ENCODE results near the gene HMGXB3. TPM values are rescaled to one million over a fixed set of nuclear protein-coding genes. Genes with fewer than 3 reads are reported as not detected.

The HMGXB3 gene
- total RNA-seq, 4 donors from 2014 or later, result 28.8 to 59.3 (median 31.4) TPM

DNA sequence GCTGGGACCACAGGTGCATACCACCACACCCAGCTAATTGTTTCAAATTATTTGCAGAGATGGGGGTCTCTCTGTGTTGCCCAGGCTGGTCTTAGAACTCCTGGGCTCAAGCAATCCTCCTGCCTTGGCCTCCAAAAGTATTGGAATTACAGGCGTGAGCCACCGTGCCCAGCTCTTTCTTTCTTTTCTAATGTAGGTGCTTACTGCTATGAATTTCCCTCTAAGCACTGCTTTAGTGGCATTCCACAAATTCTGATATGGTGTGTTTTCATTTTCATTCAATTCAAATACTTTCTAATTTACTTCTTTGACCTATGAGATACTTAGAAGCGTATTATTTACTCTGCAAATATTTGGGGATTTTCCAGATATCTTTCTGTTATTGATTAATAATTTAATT, 14.9 kb downstream of the HMGXB3 start:
- WGBS, result 97% methylated on average over 3 of the region's 3 CpGs
- no peak overlapping the region for H3K27ac ChIP-seq
- no peak for TF ChIP-seq POLR2A (IDR thresholded peaks at IDR 0.05)
- TF ChIP-seq EP300 (IDR thresholded peaks at IDR 0.05), result no peak
- no peak for TF ChIP-seq POLR2AphosphoS5 (IDR thresholded peaks at IDR 0.05)
- TF ChIP-seq, protein P1, sequence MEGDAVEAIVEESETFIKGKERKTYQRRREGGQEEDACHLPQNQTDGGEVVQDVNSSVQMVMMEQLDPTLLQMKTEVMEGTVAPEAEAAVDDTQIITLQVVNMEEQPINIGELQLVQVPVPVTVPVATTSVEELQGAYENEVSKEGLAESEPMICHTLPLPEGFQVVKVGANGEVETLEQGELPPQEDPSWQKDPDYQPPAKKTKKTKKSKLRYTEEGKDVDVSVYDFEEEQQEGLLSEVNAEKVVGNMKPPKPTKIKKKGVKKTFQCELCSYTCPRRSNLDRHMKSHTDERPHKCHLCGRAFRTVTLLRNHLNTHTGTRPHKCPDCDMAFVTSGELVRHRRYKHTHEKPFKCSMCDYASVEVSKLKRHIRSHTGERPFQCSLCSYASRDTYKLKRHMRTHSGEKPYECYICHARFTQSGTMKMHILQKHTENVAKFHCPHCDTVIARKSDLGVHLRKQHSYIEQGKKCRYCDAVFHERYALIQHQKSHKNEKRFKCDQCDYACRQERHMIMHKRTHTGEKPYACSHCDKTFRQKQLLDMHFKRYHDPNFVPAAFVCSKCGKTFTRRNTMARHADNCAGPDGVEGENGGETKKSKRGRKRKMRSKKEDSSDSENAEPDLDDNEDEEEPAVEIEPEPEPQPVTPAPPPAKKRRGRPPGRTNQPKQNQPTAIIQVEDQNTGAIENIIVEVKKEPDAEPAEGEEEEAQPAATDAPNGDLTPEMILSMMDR (IDR thresholded peaks at IDR 0.05), result no peak

DNA sequence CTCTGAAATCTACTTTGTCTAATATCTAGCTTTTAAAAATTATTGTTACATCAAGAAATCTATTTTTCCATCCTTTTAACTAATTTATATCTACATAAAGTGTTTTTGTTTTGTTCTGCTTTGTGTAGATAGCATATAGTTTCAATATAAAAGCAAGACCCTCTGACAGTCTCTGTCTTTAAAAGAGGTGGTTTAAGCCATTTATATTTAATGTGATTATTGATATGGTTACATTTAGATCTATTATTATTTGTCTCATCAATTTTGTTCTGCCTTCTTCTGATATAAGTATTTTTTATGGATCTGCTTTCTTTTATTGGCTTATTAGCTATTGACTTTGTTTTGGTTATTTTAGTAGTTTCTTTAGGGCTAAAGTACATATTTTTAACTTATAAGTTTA, 16.0 kb downstream of the HMGXB3 start:
- H3K36me3 ChIP-seq, result peaks cover 79% of the 10 kb centered on the region

More for the DNA sequence above, 14.9 kb downstream of the HMGXB3 start:
- H3K4me1 ChIP-seq, result no peaks in the 10 kb centered on the region
- H3K4me3 ChIP-seq, result no peak overlapping the region
- H3K9me3 ChIP-seq, result no peaks in the 10 kb centered on the region
- DNase-seq (ENCODE audit: low spot score in 2 of 2), result no peak
- H3K27me3 ChIP-seq, result no peaks in the 10 kb centered on the region
- peaks cover 82% of the 10 kb centered on the region for H3K36me3 ChIP-seq

DNA sequence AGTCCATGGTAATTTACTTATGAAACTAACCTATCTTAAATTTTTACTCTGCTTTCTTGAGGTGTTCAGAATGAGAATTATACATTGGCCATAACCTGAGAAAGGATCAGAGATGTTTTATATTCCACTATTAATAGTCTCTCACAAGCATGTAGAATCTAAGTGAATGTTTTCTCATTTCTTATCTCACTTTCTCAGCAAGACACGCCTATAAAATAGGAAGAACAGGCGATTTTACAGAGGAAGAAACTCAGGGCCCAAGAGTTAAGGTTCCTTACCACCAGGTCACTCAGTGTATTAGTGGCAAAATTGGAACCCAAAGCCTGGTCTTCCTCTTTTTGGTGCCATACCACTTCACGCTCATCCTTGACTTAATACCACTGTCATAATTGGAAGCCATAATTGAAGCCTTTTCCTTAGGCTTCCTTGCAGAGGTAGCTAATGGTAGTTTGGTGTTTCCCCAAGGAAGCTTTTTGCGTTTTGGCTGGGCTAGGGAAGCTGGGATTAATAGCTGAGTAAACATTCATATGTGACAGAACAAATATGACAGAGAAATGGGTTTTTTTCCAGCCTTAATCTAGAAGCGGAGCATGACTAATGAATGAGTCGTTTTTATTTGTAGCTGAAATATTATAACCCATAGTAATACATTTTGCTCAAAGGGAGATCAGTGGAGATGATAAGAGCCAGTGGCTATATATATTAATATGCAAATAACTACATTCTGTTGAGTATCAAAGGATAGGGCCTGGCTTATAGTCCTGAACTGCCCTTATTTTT, 16.9 kb downstream of the HMGXB3 start:
- Histone ChIP-seq H3K9me3 (no peaks in the 10 kb centered on the region), H3K27me3 (no peaks in the 10 kb centered on the region), H3K4me1 (peaks cover 14% of the 10 kb centered on the region), H3K27ac (no peak overlapping the region), H3K4me3 (no peak overlapping the region), H3K36me3 (peaks cover 78% of the 10 kb centered on the region)
- no peak for DNase-seq (ENCODE audit: low spot score in 2 of 2)
- 83% methylated on average over 6 of the region's 6 CpGs for WGBS
- no peak for TF ChIP-seq POLR2AphosphoS5 (IDR thresholded peaks at IDR 0.05)
- TF ChIP-seq EP300 (IDR thresholded peaks at IDR 0.05), result no peak
- TF ChIP-seq, protein P1 (IDR thresholded peaks at IDR 0.05), result no peak

More for the DNA sequence above, 16.0 kb downstream of the HMGXB3 start:
- Histone ChIP-seq H3K9me3 (no peaks in the 10 kb centered on the region), H3K4me3 (no peak overlapping the region), H3K27ac (no peak overlapping the region), H3K4me1 (peaks cover 7% of the 10 kb centered on the region), H3K27me3 (no peaks in the 10 kb centered on the region)
- no peak for TF ChIP-seq POLR2AphosphoS5 (IDR thresholded peaks at IDR 0.05)
- DNase-seq (ENCODE audit: low spot score in 2 of 2), result no peak

DNA sequence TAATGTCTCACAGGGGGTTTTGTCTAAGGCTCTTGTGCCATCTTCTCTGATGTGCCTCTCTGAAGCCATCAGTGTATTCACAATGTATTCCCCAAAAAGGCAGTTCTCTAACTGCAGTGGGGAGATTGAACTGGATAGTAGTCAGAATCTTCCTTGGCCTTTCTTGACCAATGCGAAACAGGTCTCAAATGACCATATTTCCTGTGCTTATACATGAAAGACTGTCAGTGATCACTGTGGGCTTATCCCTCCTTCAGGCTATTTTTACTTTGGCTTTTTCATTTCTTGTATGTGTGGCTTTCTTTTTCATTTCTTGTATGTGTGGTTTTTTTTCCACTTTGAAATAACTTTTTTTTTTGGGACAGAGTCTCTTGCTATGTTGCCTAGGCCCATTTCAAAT, 19.7 kb downstream of the HMGXB3 start:
- WGBS, result 90% methylated on average over 1 of the region's 1 CpG
- H3K4me1 ChIP-seq, result peaks cover 24% of the 10 kb centered on the region
- no peak for TF ChIP-seq POLR2AphosphoS5 (IDR thresholded peaks at IDR 0.05)
- no peak for TF ChIP-seq POLR2A (IDR thresholded peaks at IDR 0.05)
- TF ChIP-seq EP300 (IDR thresholded peaks at IDR 0.05), result no peak
- TF ChIP-seq, protein P1 (IDR thresholded peaks at IDR 0.05), result no peak

DNA sequence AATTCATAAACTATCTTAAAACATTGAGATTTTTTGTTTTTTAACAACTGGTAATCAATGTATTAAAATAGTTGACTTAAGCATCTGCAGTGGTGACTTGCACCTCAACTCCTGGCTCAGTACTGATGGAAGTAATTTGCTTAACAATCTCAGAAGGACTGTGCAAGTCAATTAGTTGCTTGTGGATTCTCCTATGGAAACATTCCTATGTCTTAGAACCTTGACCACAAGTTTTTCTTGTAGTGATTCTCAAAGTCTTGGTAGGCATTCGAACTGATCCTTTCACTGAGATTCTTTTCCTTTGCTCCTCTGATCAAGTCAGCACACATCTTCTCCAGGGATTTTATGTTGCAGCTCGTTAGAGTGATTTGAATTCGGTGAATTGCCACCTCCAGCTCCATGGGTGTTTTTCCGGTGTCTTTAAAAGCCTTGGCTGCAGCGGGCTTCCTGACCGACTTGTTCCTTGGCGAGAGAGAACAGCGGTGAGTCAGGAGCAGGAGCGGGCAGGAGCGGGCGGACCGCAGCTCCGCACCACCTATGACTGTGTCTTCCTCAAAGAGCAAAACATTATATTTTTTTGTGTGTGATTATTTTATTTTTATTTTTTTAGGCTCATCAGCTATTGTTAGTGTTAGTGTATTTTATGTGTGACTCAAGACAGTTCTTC, 21.1 kb downstream of the HMGXB3 start:
- TF ChIP-seq POLR2A (IDR thresholded peaks at IDR 0.05) (no peak), EP300 (IDR thresholded peaks at IDR 0.05) (no peak), POLR2AphosphoS5 (IDR thresholded peaks at IDR 0.05) (no peak)
- TF ChIP-seq, protein P1 (IDR thresholded peaks at IDR 0.05), result no peak
- Histone ChIP-seq H3K4me3 (no peak overlapping the region), H3K9me3 (no peaks in the 10 kb centered on the region), H3K36me3 (peaks cover 73% of the 10 kb centered on the region), H3K27me3 (no peaks in the 10 kb centered on the region), H3K4me1 (peaks cover 24% of the 10 kb centered on the region), H3K27ac (peak overlapping the region; percentile 30)
- no peak for DNase-seq (ENCODE audit: low spot score in 2 of 2)
- WGBS, result 69% methylated on average over 13 of the region's 13 CpGs

More for the DNA sequence above, 19.7 kb downstream of the HMGXB3 start:
- H3K27ac ChIP-seq, result no peak overlapping the region
- H3K27me3 ChIP-seq, result no peaks in the 10 kb centered on the region
- DNase-seq (ENCODE audit: low spot score in 2 of 2), result no peak
- H3K4me3 ChIP-seq, result no peak overlapping the region
- no peaks in the 10 kb centered on the region for H3K9me3 ChIP-seq
- peaks cover 72% of the 10 kb centered on the region for H3K36me3 ChIP-seq

All from suprapubic skin (tissue), 4 donors.